ENCODE results near the gene CREBBP. TPM values are rescaled to one million over a fixed set of nuclear protein-coding genes. Genes with fewer than 3 reads are reported as not detected.

CREBBP gene
- total and polyA plus RNA-seq, 2 experiments from 2014 or later: 36.9 to 54.8 TPM

DNA sequence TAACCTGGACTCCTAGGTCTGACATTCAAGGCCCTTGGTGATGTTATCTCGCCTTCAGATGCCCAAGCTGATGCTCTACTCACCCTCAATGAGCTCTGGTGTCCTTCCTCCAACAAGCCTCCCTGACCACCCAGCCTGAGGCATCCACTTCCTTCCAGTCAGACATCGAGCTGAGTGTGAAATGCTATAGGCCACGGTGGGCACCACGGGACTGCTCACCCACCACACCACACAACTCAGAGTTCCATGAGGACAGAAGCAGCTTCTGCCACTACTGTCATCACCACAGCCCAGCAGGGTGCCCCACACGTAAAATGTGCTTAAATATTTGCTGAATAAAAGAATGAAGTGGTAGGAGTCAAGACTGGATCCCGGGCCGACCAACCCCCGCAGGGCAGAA is 12.0 kb downstream of the CREBBP start:
- Histone ChIP-seq H3K4me3 (no peak overlapping the region), H3F3A (replicated peaks; ENCODE audit: low read depth) (no peaks in the 10 kb centered on the region), H3K27ac (ENCODE audit: low read depth) (no peak overlapping the region), H2AFZ (no peak overlapping the region), H3K4me1 (ENCODE audit: insufficient read depth) (peaks cover 18% of the 10 kb centered on the region), H3K4me2 (no peak overlapping the region), H3K9me2 (ENCODE audit: insufficient read depth) (no peaks in the 10 kb centered on the region), H4K20me1 (replicated peaks; ENCODE audit: insufficient read depth) (peaks cover 77% of the 10 kb centered on the region), H3K79me2 (replicated peaks; ENCODE audit: insufficient read depth) (peaks cover 100% of the 10 kb centered on the region), H3K36me3 (ENCODE audit: insufficient read depth) (no peaks in the 10 kb centered on the region), H3K27me3 (ENCODE audit: insufficient read depth) (no peaks in the 10 kb centered on the region)
- H3K4me3 Mint-ChIP-seq: no peak overlapping the region
- H3K27ac Mint-ChIP-seq: peak overlapping the region; percentile 75; the same call in 1 of the 2 replicates
- TF ChIP-seq REST (IDR thresholded peaks at IDR 0.05; ENCODE audit: unreplicated experiment) (no peak), EZH2phosphoT487 (IDR thresholded peaks at IDR 0.05; ENCODE audit: unreplicated experiment) (no peak), STAT1 (IDR thresholded peaks at IDR 0.05; ENCODE audit: unreplicated experiment) (no peak), ZNF331 (CRISPR knock-in tag; IDR thresholded peaks at IDR 0.05; ENCODE audit: low read depth) (no peak), NANOG (IDR thresholded peaks at IDR 0.05; ENCODE audit: borderline replicate concordance) (no peak), ZNF114 (CRISPR knock-in tag; IDR thresholded peaks at IDR 0.05) (no peak), CREB1 (CRISPR knock-in tag; IDR thresholded peaks at IDR 0.05; ENCODE audit: low read depth) (no peak), POLR2AphosphoS5 (IDR thresholded peaks at IDR 0.05; ENCODE audit: low read depth) (no peak), ETS1 (IDR thresholded peaks at IDR 0.05) (no peak), CTCF (conservative IDR thresholded peaks at IDR 0.05; ENCODE audit: low read depth in 2 of 2) (no peak), JUNB (IDR thresholded peaks at IDR 0.05; ENCODE audit: unreplicated experiment) (no peak), ZNF462 (CRISPR knock-in tag; IDR thresholded peaks at IDR 0.05) (no peak), EZH2 (IDR thresholded peaks at IDR 0.05; ENCODE audit: low read depth, unreplicated experiment) (no peak)
- H3K27me3 Mint-ChIP-seq (ENCODE audit: insufficient read depth, low read depth, poor library complexity): peaks cover 2% of the 10 kb centered on the region
- peaks cover 54% of the 10 kb centered on the region for H3K4me1 Mint-ChIP-seq
- DNase-seq (ENCODE audit: low spot score): no peak
- H3K36me3 Mint-ChIP-seq (ENCODE audit: low read depth): no peaks in the 10 kb centered on the region
- no peak for ATAC-seq
- no peaks in the 10 kb centered on the region; the same call in 2 of the 3 replicates for H3K9me3 Mint-ChIP-seq
